Neural cell (in vitro differentiated cells): ENCODE results near the gene TEN1. TPM values are rescaled to one million over a fixed set of nuclear protein-coding genes. Genes with fewer than 3 reads are reported as not detected.

Experiments
- H2AFZ ChIP-seq: fragments of 200-600, 300-800 bp; sonication (generic), shearing (Covaris generic); 2 replicates; pipeline ENCODE4 v1.6.0; 2014; ENCODE audit warnings: low read depth, mild to moderate bottlenecking, antibody characterized with exemption, low read length, moderate library complexity
- H3F3A ChIP-seq: fragments of 200-600 bp; shearing (Covaris generic); 2 replicates; pipeline ENCODE4 v1.6.1; 2016; ENCODE audit warnings: mild to moderate bottlenecking, moderate library complexity, mixed read lengths, antibody characterized with exemption, low read length; ENCODE audit not compliant: insufficient read depth, poor library complexity, severe bottlenecking
- H3K27ac ChIP-seq: fragments of 200-600, 300-800 bp; sonication (generic), shearing (Covaris generic); 2 replicates; pipeline ENCODE4 v1.5.1; 2014; ENCODE audit warnings: mild to moderate bottlenecking, low read length, moderate library complexity
- H3K27me3 ChIP-seq: fragments of 300-800, 200-600 bp; sonication (generic), shearing (Covaris generic); 2 replicates; pipeline ENCODE4 v1.6.0; 2014; ENCODE audit warnings: mild to moderate bottlenecking, low read depth, low read length, moderate library complexity; ENCODE audit not compliant: insufficient read depth
- H3K36me3 ChIP-seq: fragments of 300-800, 200-600 bp; sonication (generic), shearing (Covaris generic); 2 replicates; pipeline ENCODE4 v1.5.1; 2014; ENCODE audit warnings: mild to moderate bottlenecking, antibody characterized with exemption, low read length, moderate library complexity; ENCODE audit not compliant: insufficient read depth
- H3K4me2 ChIP-seq: fragments of 300-800, 200-600 bp; sonication (generic), shearing (Covaris generic); 2 replicates; pipeline ENCODE4 v1.6.0; 2014; ENCODE audit warnings: mild to moderate bottlenecking, low read length
- H3K4me3 ChIP-seq: fragments of 300-800, 200-600 bp; sonication (generic), shearing (Covaris generic); 2 replicates; pipeline ENCODE4 v1.5.1; 2014; ENCODE audit warnings: mild to moderate bottlenecking, low read length, moderate library complexity
- H3K79me2 ChIP-seq: fragments of 200-600 bp; shearing (Covaris generic); replicated peaks from 2 replicates; pipeline ENCODE4 v1.6.0; 2014; ENCODE audit warnings: mild to moderate bottlenecking, low read length, moderate library complexity; ENCODE audit not compliant: insufficient read depth
- H3K9ac ChIP-seq: fragments of 300-800, 200-600 bp; sonication (generic), shearing (Covaris generic); 2 replicates; pipeline ENCODE4 v1.6.1; 2016; ENCODE audit warnings: mild to moderate bottlenecking, low read length, mixed read lengths
- H3K9me2 ChIP-seq: fragments of 200-600 bp; shearing (Covaris generic); 2 replicates; pipeline ENCODE4 v1.6.1; 2016; ENCODE audit warnings: mild to moderate bottlenecking, low read length, mixed read lengths; ENCODE audit not compliant: insufficient read depth
- H3K9me3 ChIP-seq: fragments of 200-600, 300-800 bp; sonication (generic), shearing (Covaris generic); 2 replicates; pipeline ENCODE4 v1.6.1; 2016; ENCODE audit warnings: mild to moderate bottlenecking, mixed run types, low read length, moderate library complexity, mixed read lengths
- H4K20me1 ChIP-seq: fragments of 200-600 bp; shearing (Covaris generic); 2 replicates; pipeline ENCODE4 v1.6.1; 2016; ENCODE audit warnings: mild to moderate bottlenecking, mixed run types; ENCODE audit not compliant: insufficient read depth
- EP300 ChIP-seq: fragments of 450-650 bp; conservative IDR thresholded peaks from 2 replicates; pipeline ENCODE4 v1.6.1; 2014; ENCODE audit warnings: antibody characterized with exemption, mild to moderate bottlenecking, moderate library complexity; ENCODE audit not compliant: poor library complexity, severe bottlenecking
- EZH2 ChIP-seq: fragments of 200-600, 300-800 bp; shearing (Covaris generic), sonication (generic); IDR thresholded peaks from 2 replicates; pipeline ENCODE4 v1.6.1; 2014; ENCODE audit warnings: antibody characterized with exemption, low read length, borderline replicate concordance, mild to moderate bottlenecking; ENCODE audit not compliant: insufficient read depth, poor library complexity, severe bottlenecking
- MXI1 ChIP-seq: fragments of 450-650 bp; conservative IDR thresholded peaks from 2 replicates; pipeline ENCODE4 v1.6.1; 2014; ENCODE audit warnings: antibody characterized with exemption, mild to moderate bottlenecking; ENCODE audit not compliant: poor library complexity, severe bottlenecking
- POLR2AphosphoS5 ChIP-seq: IDR thresholded peaks from 2 replicates; pipeline ENCODE4 v1.6.1; 2012
- RAD21 ChIP-seq: fragments of 450-650 bp; conservative IDR thresholded peaks from 2 replicates; pipeline ENCODE4 v1.6.1; 2014; ENCODE audit warnings: antibody characterized with exemption, mild to moderate bottlenecking, moderate library complexity
- SMC3 ChIP-seq: fragments of 450-650 bp; conservative IDR thresholded peaks from 2 replicates; pipeline ENCODE4 v1.6.1; 2014; ENCODE audit warnings: antibody characterized with exemption, mild to moderate bottlenecking, moderate library complexity; ENCODE audit not compliant: poor library complexity
- TAF1 ChIP-seq: IDR thresholded peaks from 2 replicates; pipeline ENCODE4 v1.6.1; 2012; ENCODE audit warnings: low read depth
- polyA plus RNA-seq: library from polyadenylated mRNA; depleted of rRNA; stranded (reverse); fragments of >200 nt; gene quantifications from 2 replicates; pipeline ENCODE4 v1.2.3, GENCODE V29; 2014
- TF ChIP-seq, protein P1 (sequence below): IDR thresholded peaks from 2 replicates; pipeline ENCODE4 v1.6.1; 2012; ENCODE audit warnings: borderline replicate concordance
- TF ChIP-seq, protein P2 (sequence below): fragments of 450-650 bp; IDR thresholded peaks from 2 replicates; pipeline ENCODE4 v1.5.1; 2014; ENCODE audit warnings: antibody characterized with exemption, mild to moderate bottlenecking, moderate library complexity; ENCODE audit not compliant: poor library complexity, severe bottlenecking

TEN1 gene
- polyA plus RNA-seq, 1 donor from 2014 or later: 33.1 TPM

DNA sequence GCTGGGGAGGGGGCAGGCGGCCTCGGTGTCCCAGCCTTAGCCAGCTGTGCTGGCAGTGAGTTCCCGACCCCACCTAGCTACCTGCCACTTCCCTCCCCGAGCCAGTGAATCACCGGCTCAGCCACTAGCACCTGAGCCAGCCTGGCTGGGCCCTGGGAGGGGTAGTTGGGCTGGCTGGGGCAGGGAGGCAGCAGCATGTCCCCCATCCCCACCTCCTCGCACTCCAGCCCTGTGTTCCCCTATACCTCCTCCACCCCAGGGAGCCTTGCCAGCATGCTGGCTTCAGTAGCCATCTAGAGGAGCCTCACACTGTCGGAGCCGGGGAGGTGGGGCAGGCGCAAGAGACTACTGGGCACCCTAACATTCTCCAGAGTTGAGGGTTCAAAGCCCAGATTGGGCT is 45.3 kb downstream of the TEN1 start:
- Histone ChIP-seq H4K20me1 (no peaks in the 10 kb centered on the region), H3K27me3 (no peaks in the 10 kb centered on the region), H2AFZ (no peak overlapping the region), H3K27ac (no peak overlapping the region), H3K9me2 (no peaks in the 10 kb centered on the region), H3K79me2 (no peaks in the 10 kb centered on the region), H3F3A (no peaks in the 10 kb centered on the region), H3K4me2 (no peak overlapping the region), H3K9ac (no peak overlapping the region), H3K36me3 (no peaks in the 10 kb centered on the region), H3K4me3 (no peak overlapping the region), H3K9me3 (no peaks in the 10 kb centered on the region)
- TF ChIP-seq, protein P1, sequence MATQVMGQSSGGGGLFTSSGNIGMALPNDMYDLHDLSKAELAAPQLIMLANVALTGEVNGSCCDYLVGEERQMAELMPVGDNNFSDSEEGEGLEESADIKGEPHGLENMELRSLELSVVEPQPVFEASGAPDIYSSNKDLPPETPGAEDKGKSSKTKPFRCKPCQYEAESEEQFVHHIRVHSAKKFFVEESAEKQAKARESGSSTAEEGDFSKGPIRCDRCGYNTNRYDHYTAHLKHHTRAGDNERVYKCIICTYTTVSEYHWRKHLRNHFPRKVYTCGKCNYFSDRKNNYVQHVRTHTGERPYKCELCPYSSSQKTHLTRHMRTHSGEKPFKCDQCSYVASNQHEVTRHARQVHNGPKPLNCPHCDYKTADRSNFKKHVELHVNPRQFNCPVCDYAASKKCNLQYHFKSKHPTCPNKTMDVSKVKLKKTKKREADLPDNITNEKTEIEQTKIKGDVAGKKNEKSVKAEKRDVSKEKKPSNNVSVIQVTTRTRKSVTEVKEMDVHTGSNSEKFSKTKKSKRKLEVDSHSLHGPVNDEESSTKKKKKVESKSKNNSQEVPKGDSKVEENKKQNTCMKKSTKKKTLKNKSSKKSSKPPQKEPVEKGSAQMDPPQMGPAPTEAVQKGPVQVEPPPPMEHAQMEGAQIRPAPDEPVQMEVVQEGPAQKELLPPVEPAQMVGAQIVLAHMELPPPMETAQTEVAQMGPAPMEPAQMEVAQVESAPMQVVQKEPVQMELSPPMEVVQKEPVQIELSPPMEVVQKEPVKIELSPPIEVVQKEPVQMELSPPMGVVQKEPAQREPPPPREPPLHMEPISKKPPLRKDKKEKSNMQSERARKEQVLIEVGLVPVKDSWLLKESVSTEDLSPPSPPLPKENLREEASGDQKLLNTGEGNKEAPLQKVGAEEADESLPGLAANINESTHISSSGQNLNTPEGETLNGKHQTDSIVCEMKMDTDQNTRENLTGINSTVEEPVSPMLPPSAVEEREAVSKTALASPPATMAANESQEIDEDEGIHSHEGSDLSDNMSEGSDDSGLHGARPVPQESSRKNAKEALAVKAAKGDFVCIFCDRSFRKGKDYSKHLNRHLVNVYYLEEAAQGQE: no peak
- TF ChIP-seq EP300 (no peak), TAF1 (no peak), SMC3 (no peak), MXI1 (no peak), POLR2AphosphoS5 (no peak), EZH2 (no peak), RAD21 (no peak)
- TF ChIP-seq, protein P2, sequence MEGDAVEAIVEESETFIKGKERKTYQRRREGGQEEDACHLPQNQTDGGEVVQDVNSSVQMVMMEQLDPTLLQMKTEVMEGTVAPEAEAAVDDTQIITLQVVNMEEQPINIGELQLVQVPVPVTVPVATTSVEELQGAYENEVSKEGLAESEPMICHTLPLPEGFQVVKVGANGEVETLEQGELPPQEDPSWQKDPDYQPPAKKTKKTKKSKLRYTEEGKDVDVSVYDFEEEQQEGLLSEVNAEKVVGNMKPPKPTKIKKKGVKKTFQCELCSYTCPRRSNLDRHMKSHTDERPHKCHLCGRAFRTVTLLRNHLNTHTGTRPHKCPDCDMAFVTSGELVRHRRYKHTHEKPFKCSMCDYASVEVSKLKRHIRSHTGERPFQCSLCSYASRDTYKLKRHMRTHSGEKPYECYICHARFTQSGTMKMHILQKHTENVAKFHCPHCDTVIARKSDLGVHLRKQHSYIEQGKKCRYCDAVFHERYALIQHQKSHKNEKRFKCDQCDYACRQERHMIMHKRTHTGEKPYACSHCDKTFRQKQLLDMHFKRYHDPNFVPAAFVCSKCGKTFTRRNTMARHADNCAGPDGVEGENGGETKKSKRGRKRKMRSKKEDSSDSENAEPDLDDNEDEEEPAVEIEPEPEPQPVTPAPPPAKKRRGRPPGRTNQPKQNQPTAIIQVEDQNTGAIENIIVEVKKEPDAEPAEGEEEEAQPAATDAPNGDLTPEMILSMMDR: no peak

- no peaks in the 10 kb centered on the region for H3K79me2 ChIP-seq
These were observed 46.3 kb downstream of the TEN1 start for GRCh38 chr17:76025294-76025693.

More at GRCh38 chr17:76025294-76025693, 46.3 kb downstream of the TEN1 start:
- Histone ChIP-seq H3K27me3 (no peaks in the 10 kb centered on the region), H3F3A (no peaks in the 10 kb centered on the region), H3K4me2 (no peak overlapping the region), H3K9me2 (no peaks in the 10 kb centered on the region), H3K9ac (no peak overlapping the region), H4K20me1 (no peaks in the 10 kb centered on the region), H2AFZ (no peak overlapping the region), H3K36me3 (no peaks in the 10 kb centered on the region), H3K27ac (no peak overlapping the region), H3K4me3 (no peak overlapping the region), H3K9me3 (no peaks in the 10 kb centered on the region)
- TF ChIP-seq, protein P1: no peak
- TF ChIP-seq MXI1 (no peak), EP300 (no peak), SMC3 (no peak), EZH2 (no peak), POLR2AphosphoS5 (no peak), TAF1 (no peak)
- TF ChIP-seq, protein P2: no peak
